ENCODE measurements around the gene ACACB. TPM values are rescaled to one million over a fixed set of nuclear protein-coding genes. Genes with fewer than 3 reads are reported as not detected.
A peak's percentile ranks its signal among the peaks of the same experiment; 100 is the strongest.

The ACACB gene
- total and polyA plus RNA-seq, 11 donors, result 29.9 to 176 (median 119) TPM

GRCh38 chr12:109264943-109265650 lies 148.7 kb downstream of the ACACB start:
- DNase-seq (peak in 2 of 5 donors; percentile 53 to 72), ATAC-seq (peak in 3 of 4 donors; percentile 10 to 61 (median 23))
- peaks cover 0 to 10% (median 0%) of the 10 kb centered on the region in 12 donors for H3K9me3 ChIP-seq
- H3K36me3 ChIP-seq, result peaks cover 0 to 89% (median 77%) of the 10 kb centered on the region in 9 donors
- intact Hi-C loops (cut with DNase I), result loop anchor here (1.0 to 5.0 kb wide), 5 partner anchors 120 to 122 kb away; no protein-coding TSS in a partner anchor
- 76 to 88% (median 84%) methylated on average over 23 to 27 of the region's 27 CpGs for WGBS, 4 donors
- H3K4me3 ChIP-seq, result no peak overlapping the region
- TF ChIP-seq CTCF (IDR thresholded peaks at IDR 0.05) (no peak), POLR2A (IDR thresholded peaks at IDR 0.05) (no peak)
- no peaks in the 10 kb centered on the region for H3K27me3 ChIP-seq
- H3K4me1 ChIP-seq, result peaks cover 0 to 7% (median 0%) of the 10 kb centered on the region in 12 donors
- H3K27ac ChIP-seq, result peak overlapping the region in 3 of 12 donors; percentile 27 to 62 (median 50)

GRCh38 chr12:109266106-109266879 lies 149.9 kb downstream of the ACACB start:
- H3K9me3 ChIP-seq, result peaks cover 0 to 14% (median 0%) of the 10 kb centered on the region in 12 donors
- peak overlapping the region in 1 of 12 donors; percentile 50 for H3K27ac ChIP-seq
- no peak for DNase-seq
- WGBS, 4 donors, result 79 to 91% (median 88%) methylated on average over 10 to 16 of the region's 16 CpGs
- peaks cover 0 to 7% (median 0%) of the 10 kb centered on the region in 12 donors for H3K4me1 ChIP-seq
- peak in 1 of 4 donors; percentile 2 for ATAC-seq
- no peaks in the 10 kb centered on the region for H3K27me3 ChIP-seq
- intact Hi-C loops (cut with DNase I), result loop anchor here in 1 of 10 donors (5.0 kb wide), 1 partner anchor 121 kb away; no protein-coding TSS in a partner anchor
- H3K4me3 ChIP-seq, result no peak overlapping the region
- H3K36me3 ChIP-seq, result peaks cover 0 to 77% (median 65%) of the 10 kb centered on the region in 9 donors
- TF ChIP-seq POLR2A (IDR thresholded peaks at IDR 0.05), result no peak
- no peak for TF ChIP-seq CTCF (IDR thresholded peaks at IDR 0.05)

GRCh38 chr12:109267361-109267760 lies 151.0 kb downstream of the ACACB start:
- intact Hi-C loops (cut with DNase I), result loop anchor here in 1 of 10 donors (5.0 kb wide), 1 partner anchor 120 kb away; no protein-coding TSS in a partner anchor
- H3K27ac ChIP-seq, result no peak overlapping the region
- H3K9me3 ChIP-seq, result peaks cover 0 to 14% (median 0%) of the 10 kb centered on the region in 12 donors
- H3K36me3 ChIP-seq, result peaks cover 0 to 68% (median 57%) of the 10 kb centered on the region in 9 donors
- H3K4me3 ChIP-seq, result no peak overlapping the region
- WGBS, 4 donors, result 86 to 89% (median 88%) methylated on average over 9 to 14 of the region's 14 CpGs
- no peaks in the 10 kb centered on the region for H3K27me3 ChIP-seq
- DNase-seq (no peak), ATAC-seq (no peak)
- peaks cover 0 to 7% (median 0%) of the 10 kb centered on the region in 12 donors for H3K4me1 ChIP-seq
- TF ChIP-seq CTCF (IDR thresholded peaks at IDR 0.05) (no peak), POLR2A (IDR thresholded peaks at IDR 0.05) (no peak)

All from heart left ventricle (tissue), 16 donors.